GM23338 (cell line): ENCODE results near the gene PAGE5. TPM values are rescaled to one million over a fixed set of nuclear protein-coding genes. Genes with fewer than 3 reads are reported as not detected.

Experiments used
- ATAC-seq: fragments of 200-7000 bp; cut with Tn5 transposase; 3 replicates; pipeline ENCODE4 v1.9.1; 2020
- DNase-seq: peaks from one replicate; pipeline ENCODE4 v3.0.0-alpha.2; 2015; ENCODE audit warnings: low spot score
- H2AFZ ChIP-seq: fragments of 200-600 bp; sonication (generic); 2 replicates; pipeline ENCODE4 v1.8.0; 2016; ENCODE audit warnings: antibody characterized with exemption, mild to moderate bottlenecking, moderate library complexity
- H3F3A ChIP-seq: fragments of 200-600 bp; sonication (generic); replicated peaks from 2 replicates; pipeline ENCODE4 v1.8.0; 2017; ENCODE audit warnings: antibody characterized with exemption, mixed run types, low read depth
- H3K27ac ChIP-seq: fragments of 200-600 bp; sonication (generic); 2 replicates; pipeline ENCODE4 v1.6.1; 2016; ENCODE audit warnings: low read depth
- H3K27me3 ChIP-seq: fragments of 200-600 bp; sonication (generic); 2 replicates; pipeline ENCODE4 v1.8.0; 2016; ENCODE audit warnings: mild to moderate bottlenecking, mixed run types, moderate library complexity; ENCODE audit not compliant: insufficient read depth
- H3K36me3 ChIP-seq: fragments of 200-600 bp; sonication (generic); 2 replicates; pipeline ENCODE4 v1.8.0; 2016; ENCODE audit warnings: mild to moderate bottlenecking; ENCODE audit not compliant: insufficient read depth
- H3K4me1 ChIP-seq: fragments of 200-600 bp; sonication (generic); 2 replicates; pipeline ENCODE4 v1.8.0; 2016; ENCODE audit warnings: mild to moderate bottlenecking, moderate library complexity; ENCODE audit not compliant: insufficient read depth
- H3K4me2 ChIP-seq: fragments of 200-600 bp; sonication (generic); 2 replicates; pipeline ENCODE4 v1.7.1; 2017; ENCODE audit warnings: mixed run types
- H3K4me3 ChIP-seq: fragments of 200-600 bp; sonication (generic); 2 replicates; pipeline ENCODE4 v1.6.1; 2016; ENCODE audit warnings: mixed run types
- H3K79me2 ChIP-seq: fragments of 200-600 bp; sonication (generic); replicated peaks from 2 replicates; pipeline ENCODE4 v1.8.0; 2017; ENCODE audit warnings: mild to moderate bottlenecking; ENCODE audit not compliant: insufficient read depth
- H3K9me2 ChIP-seq: fragments of 200-600 bp; sonication (generic); 2 replicates; pipeline ENCODE4 v1.8.0; 2017; ENCODE audit not compliant: insufficient read depth
- H4K20me1 ChIP-seq: fragments of 200-600 bp; sonication (generic); replicated peaks from 2 replicates; pipeline ENCODE4 v1.8.0; 2017; ENCODE audit warnings: mild to moderate bottlenecking; ENCODE audit not compliant: insufficient read depth
- H3K27ac Mint-ChIP-seq: 2 replicates; pipeline ENCODE4 v1.8.0; 2020; ENCODE audit warnings: inconsistent platforms, mild to moderate bottlenecking, moderate library complexity, mixed read lengths
- H3K27me3 Mint-ChIP-seq: 3 replicates; pipeline ENCODE4 v1.8.0; 2022; ENCODE audit warnings: low read depth, mild to moderate bottlenecking, moderate library complexity, mixed read lengths, inconsistent platforms; ENCODE audit not compliant: insufficient read depth, poor library complexity
- H3K36me3 Mint-ChIP-seq: 3 replicates; pipeline ENCODE4 v1.8.0; 2021; ENCODE audit warnings: low read depth, mild to moderate bottlenecking, inconsistent platforms, moderate library complexity, mixed read lengths
- H3K4me1 Mint-ChIP-seq: 3 replicates; pipeline ENCODE4 v1.8.0; 2020; ENCODE audit warnings: mild to moderate bottlenecking, inconsistent platforms, mixed read lengths
- H3K4me3 Mint-ChIP-seq: 3 replicates; pipeline ENCODE4 v1.8.0; 2021; ENCODE audit warnings: moderate library complexity, mild to moderate bottlenecking, inconsistent platforms, mixed read lengths
- H3K9me3 Mint-ChIP-seq: 3 replicates; pipeline ENCODE4 v1.8.0; 2020; ENCODE audit warnings: moderate library complexity, mild to moderate bottlenecking, inconsistent platforms, mixed read lengths
- CREB1 ChIP-seq: fragments of 250-450 bp; sonication (Bioruptor Pico); IDR thresholded peaks from 2 replicates; pipeline ENCODE4 v1.5.0; 2020; ENCODE audit warnings: low read depth, mild to moderate bottlenecking, moderate library complexity
- NANOG ChIP-seq: IDR thresholded peaks from 2 replicates; pipeline ENCODE4 v1.6.1; 2016; ENCODE audit warnings: antibody characterized with exemption, borderline replicate concordance
- ZNF462 ChIP-seq: fragments of 250-450 bp; sonication (Bioruptor Pico); IDR thresholded peaks from 2 replicates; pipeline ENCODE4 v1.5.0; 2020; ENCODE audit warnings: mild to moderate bottlenecking, moderate library complexity
- polyA plus RNA-seq: library from polyadenylated mRNA; unstranded; fragments of >200 nt; fragmentation: Nextera tagmentation; extraction: Ambion mirVana; gene quantifications from 2 replicates; pipeline ENCODE4 v1.2.1, GENCODE V29; 2016
- total RNA-seq: library from RNA; depleted of rRNA; stranded (reverse); fragments of >200 nt; shearing (Covaris generic); gene quantifications from 2 replicates; pipeline ENCODE4 v1.2.3, GENCODE V29; 2014
- TF ChIP-seq, protein P1 (sequence below): IDR thresholded peaks from one replicate; pipeline ENCODE4 v1.6.1; 2018; ENCODE audit warnings: antibody characterized with exemption; ENCODE audit not compliant: unreplicated experiment

PAGE5 gene
- total and polyA plus RNA-seq, 2 experiments from 2014 or later: not detected

GRCh38 chrX:55210931-55211677 lies 9.0 kb upstream of the PAGE5 start (continued):
- TF ChIP-seq ZNF462 (CRISPR knock-in tag) (no peak), CREB1 (CRISPR knock-in tag) (no peak)
- TF ChIP-seq, protein P1, sequence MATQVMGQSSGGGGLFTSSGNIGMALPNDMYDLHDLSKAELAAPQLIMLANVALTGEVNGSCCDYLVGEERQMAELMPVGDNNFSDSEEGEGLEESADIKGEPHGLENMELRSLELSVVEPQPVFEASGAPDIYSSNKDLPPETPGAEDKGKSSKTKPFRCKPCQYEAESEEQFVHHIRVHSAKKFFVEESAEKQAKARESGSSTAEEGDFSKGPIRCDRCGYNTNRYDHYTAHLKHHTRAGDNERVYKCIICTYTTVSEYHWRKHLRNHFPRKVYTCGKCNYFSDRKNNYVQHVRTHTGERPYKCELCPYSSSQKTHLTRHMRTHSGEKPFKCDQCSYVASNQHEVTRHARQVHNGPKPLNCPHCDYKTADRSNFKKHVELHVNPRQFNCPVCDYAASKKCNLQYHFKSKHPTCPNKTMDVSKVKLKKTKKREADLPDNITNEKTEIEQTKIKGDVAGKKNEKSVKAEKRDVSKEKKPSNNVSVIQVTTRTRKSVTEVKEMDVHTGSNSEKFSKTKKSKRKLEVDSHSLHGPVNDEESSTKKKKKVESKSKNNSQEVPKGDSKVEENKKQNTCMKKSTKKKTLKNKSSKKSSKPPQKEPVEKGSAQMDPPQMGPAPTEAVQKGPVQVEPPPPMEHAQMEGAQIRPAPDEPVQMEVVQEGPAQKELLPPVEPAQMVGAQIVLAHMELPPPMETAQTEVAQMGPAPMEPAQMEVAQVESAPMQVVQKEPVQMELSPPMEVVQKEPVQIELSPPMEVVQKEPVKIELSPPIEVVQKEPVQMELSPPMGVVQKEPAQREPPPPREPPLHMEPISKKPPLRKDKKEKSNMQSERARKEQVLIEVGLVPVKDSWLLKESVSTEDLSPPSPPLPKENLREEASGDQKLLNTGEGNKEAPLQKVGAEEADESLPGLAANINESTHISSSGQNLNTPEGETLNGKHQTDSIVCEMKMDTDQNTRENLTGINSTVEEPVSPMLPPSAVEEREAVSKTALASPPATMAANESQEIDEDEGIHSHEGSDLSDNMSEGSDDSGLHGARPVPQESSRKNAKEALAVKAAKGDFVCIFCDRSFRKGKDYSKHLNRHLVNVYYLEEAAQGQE: no peak

DNA sequence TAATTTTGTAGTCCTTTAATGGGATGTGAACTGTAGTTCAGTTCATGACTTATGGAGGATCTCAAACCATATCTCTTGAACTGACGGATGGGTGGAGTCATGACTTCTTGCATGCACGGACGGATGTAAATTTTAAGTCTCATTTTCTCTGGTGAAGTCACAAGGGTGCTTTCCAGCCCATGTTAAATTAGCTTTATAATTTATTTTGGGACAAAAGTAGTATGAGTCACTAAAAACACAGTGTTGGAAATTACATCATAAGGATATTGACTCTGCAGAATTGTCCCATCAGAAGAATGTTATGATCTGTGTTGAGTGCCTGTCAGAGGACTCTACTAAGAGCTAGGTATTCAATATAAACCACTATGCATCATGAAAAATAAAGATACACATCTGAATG lies 6.8 kb upstream of the PAGE5 start:
- no peaks in the 10 kb centered on the region for H3K27me3 Mint-ChIP-seq
- no peaks in the 10 kb centered on the region for H3K27me3 ChIP-seq
- peaks cover 57% of the 10 kb centered on the region for H3K9me3 Mint-ChIP-seq
- no peak overlapping the region for H3K27ac ChIP-seq
- DNase-seq (no peak), ATAC-seq (no peak)
- H3F3A ChIP-seq: no peaks in the 10 kb centered on the region
- H3K9me2 ChIP-seq: no peaks in the 10 kb centered on the region
- H3K4me1 Mint-ChIP-seq: no peaks in the 10 kb centered on the region
- no peaks in the 10 kb centered on the region for H4K20me1 ChIP-seq
- H3K36me3 ChIP-seq: no peaks in the 10 kb centered on the region
- no peak overlapping the region for H3K4me2 ChIP-seq
- no peak overlapping the region for H3K4me3 Mint-ChIP-seq
- no peak overlapping the region for H3K27ac Mint-ChIP-seq
- no peak overlapping the region for H3K4me3 ChIP-seq
- no peak overlapping the region for H2AFZ ChIP-seq
- no peaks in the 10 kb centered on the region for H3K36me3 Mint-ChIP-seq
- H3K4me1 ChIP-seq: no peaks in the 10 kb centered on the region
- no peaks in the 10 kb centered on the region for H3K79me2 ChIP-seq
- TF ChIP-seq NANOG: no peak
- TF ChIP-seq, protein P1: no peak
